ENCODE results near the gene PPP6R2.

PPP6R2 gene

DNA sequence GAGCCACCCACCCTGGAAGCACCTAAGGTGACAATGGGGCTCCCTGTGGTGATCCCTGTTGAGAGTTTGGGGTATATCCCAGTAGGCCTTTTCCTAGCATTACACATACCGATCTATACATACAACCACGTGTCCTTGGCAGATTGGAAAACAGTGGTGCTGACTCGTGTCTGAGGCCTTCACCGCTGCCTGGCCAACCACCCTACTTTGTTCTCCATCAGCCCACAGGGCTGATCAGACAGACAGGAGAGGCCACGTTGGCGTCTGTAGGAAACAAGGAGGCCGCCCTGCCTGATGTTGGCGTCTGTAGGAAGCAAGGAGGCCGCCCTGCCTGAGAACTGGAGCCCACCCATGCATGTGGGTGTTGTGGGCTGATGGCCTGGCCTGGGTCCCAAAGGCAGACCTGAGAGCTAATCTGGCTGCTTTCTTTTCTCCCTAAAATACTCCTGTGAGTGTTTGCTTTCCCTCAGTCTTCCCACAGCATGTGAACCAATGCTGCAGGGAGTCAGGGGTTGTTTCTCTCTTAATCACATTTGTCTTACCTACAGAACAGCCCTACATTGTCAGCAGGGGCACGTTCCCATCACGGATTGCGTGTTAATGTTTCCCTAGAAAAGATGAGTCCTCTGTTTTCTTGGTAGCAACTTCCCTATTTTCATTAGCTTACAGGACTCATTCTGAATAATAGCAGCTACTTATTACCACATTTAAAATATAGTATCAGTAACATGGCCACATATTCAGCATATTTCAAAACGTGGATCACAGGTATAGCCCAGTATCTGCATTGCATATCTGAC lies 74.5 kb downstream of the PPP6R2 start:
- Histone ChIP-seq H3K27me3 (ENCODE audit: insufficient read depth, low read length, poor library complexity, severe bottlenecking) (no peaks in the 10 kb centered on the region), H2AFZ (ENCODE audit: low read length) (no peak overlapping the region), H3K36me3 (ENCODE audit: insufficient read depth, low read length) (peaks cover 77% of the 10 kb centered on the region; the same call in 1 of the 2 replicates)

DNA sequence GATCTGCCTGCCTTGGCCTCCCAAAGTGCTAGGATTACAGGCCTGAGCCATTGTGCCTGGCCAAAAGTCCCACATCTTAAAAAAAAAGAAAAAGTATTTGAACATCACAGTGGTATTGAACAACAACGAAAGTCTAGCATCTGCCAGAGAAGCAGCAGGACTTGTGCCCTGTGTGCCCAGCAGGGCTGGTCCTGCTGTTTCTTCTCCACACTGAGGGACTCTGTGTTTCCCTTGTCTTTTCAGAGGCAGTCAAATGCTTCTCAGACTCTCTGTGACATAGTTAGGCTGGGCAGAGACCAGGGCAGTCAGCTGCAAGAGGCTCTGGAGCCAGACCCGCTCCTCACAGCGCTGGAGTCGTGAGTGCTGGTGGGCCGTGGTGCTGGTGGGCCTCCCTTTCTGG lies 75.5 kb downstream of the PPP6R2 start:
- H2AFZ ChIP-seq (ENCODE audit: low read length): no peak overlapping the region

More for the DNA sequence above, 74.5 kb downstream of the PPP6R2 start:
- Histone ChIP-seq H3K79me2 (ENCODE audit: insufficient read depth, low read length) (no peaks in the 10 kb centered on the region), H3F3A (ENCODE audit: low read depth) (no peaks in the 10 kb centered on the region), H3K4me3 (ENCODE audit: low read length, poor library complexity, severe bottlenecking) (no peak overlapping the region), H3K9ac (ENCODE audit: low read depth, low read length, poor library complexity, severe bottlenecking) (no peak overlapping the region), H4K20me1 (ENCODE audit: insufficient read depth, low read length, poor library complexity, severe bottlenecking) (no peaks in the 10 kb centered on the region), H3K4me2 (ENCODE audit: low read depth, low read length, poor library complexity, severe bottlenecking) (no peak overlapping the region), H3K9me2 (replicated peaks; ENCODE audit: low read depth, low read length) (no peaks in the 10 kb centered on the region), H3K4me1 (ENCODE audit: insufficient read depth, low read length, poor library complexity, severe bottlenecking) (no peaks in the 10 kb centered on the region), H3K9me3 (ENCODE audit: insufficient read depth, low read depth, low read length) (no peaks in the 10 kb centered on the region)
- TF ChIP-seq EZH2phosphoT487 (IDR thresholded peaks at IDR 0.05; ENCODE audit: borderline replicate concordance): no peak

DNA sequence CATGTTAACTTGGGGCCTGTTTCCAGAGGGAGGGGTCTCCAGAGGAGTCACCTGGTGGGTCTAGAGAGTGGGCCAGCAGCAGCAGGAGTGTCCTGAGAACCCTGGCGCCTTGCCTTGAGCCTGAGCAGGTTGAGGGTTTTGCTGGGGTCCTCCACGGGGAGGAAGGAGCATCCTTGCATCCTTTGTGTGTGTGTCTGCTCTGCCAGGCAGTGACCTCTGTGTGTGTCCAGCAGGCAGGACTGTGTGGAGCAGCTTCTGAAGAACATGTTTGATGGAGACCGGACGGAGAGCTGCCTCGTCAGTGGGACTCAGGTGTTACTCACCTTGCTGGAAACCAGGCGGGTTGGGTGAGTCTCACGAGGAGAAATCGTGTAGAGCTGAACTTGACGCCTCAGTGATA lies 76.0 kb downstream of the PPP6R2 start:
- Histone ChIP-seq H3K9me2 (replicated peaks; ENCODE audit: low read depth, low read length) (no peaks in the 10 kb centered on the region), H3K9ac (ENCODE audit: low read depth, low read length, poor library complexity, severe bottlenecking) (no peak overlapping the region)
- TF ChIP-seq, protein P1, sequence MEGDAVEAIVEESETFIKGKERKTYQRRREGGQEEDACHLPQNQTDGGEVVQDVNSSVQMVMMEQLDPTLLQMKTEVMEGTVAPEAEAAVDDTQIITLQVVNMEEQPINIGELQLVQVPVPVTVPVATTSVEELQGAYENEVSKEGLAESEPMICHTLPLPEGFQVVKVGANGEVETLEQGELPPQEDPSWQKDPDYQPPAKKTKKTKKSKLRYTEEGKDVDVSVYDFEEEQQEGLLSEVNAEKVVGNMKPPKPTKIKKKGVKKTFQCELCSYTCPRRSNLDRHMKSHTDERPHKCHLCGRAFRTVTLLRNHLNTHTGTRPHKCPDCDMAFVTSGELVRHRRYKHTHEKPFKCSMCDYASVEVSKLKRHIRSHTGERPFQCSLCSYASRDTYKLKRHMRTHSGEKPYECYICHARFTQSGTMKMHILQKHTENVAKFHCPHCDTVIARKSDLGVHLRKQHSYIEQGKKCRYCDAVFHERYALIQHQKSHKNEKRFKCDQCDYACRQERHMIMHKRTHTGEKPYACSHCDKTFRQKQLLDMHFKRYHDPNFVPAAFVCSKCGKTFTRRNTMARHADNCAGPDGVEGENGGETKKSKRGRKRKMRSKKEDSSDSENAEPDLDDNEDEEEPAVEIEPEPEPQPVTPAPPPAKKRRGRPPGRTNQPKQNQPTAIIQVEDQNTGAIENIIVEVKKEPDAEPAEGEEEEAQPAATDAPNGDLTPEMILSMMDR (conservative IDR thresholded peaks at IDR 0.05; ENCODE audit: low read length): no peak
- TF ChIP-seq EZH2phosphoT487 (IDR thresholded peaks at IDR 0.05; ENCODE audit: borderline replicate concordance): no peak

More for the DNA sequence above, 75.5 kb downstream of the PPP6R2 start:
- H3K79me2 ChIP-seq (ENCODE audit: insufficient read depth, low read length): no peaks in the 10 kb centered on the region
- H3K4me1 ChIP-seq (ENCODE audit: insufficient read depth, low read length, poor library complexity, severe bottlenecking): no peaks in the 10 kb centered on the region
- no peak overlapping the region for H3K4me2 ChIP-seq (ENCODE audit: low read depth, low read length, poor library complexity, severe bottlenecking)
- no peaks in the 10 kb centered on the region for H3K9me2 ChIP-seq (replicated peaks; ENCODE audit: low read depth, low read length)
- no peaks in the 10 kb centered on the region for H3K27me3 ChIP-seq (ENCODE audit: insufficient read depth, low read length, poor library complexity, severe bottlenecking)
- peaks cover 87% of the 10 kb centered on the region; the same call in 1 of the 2 replicates for H3K36me3 ChIP-seq (ENCODE audit: insufficient read depth, low read length)
- no peaks in the 10 kb centered on the region for H3K9me3 ChIP-seq (ENCODE audit: insufficient read depth, low read depth, low read length)
- H3K9ac ChIP-seq (ENCODE audit: low read depth, low read length, poor library complexity, severe bottlenecking): no peak overlapping the region
- no peaks in the 10 kb centered on the region for H4K20me1 ChIP-seq (ENCODE audit: insufficient read depth, low read length, poor library complexity, severe bottlenecking)
- no peak for TF ChIP-seq EZH2phosphoT487 (IDR thresholded peaks at IDR 0.05; ENCODE audit: borderline replicate concordance)
- TF ChIP-seq, protein P1 (conservative IDR thresholded peaks at IDR 0.05; ENCODE audit: low read length): no peak
- no peaks in the 10 kb centered on the region for H3F3A ChIP-seq (ENCODE audit: low read depth)
- no peak overlapping the region for H3K4me3 ChIP-seq (ENCODE audit: low read length, poor library complexity, severe bottlenecking)

More for the DNA sequence above, 76.0 kb downstream of the PPP6R2 start:
- Histone ChIP-seq H3K4me2 (ENCODE audit: low read depth, low read length, poor library complexity, severe bottlenecking) (no peak overlapping the region), H3F3A (ENCODE audit: low read depth) (no peaks in the 10 kb centered on the region), H4K20me1 (ENCODE audit: insufficient read depth, low read length, poor library complexity, severe bottlenecking) (no peaks in the 10 kb centered on the region), H2AFZ (ENCODE audit: low read length) (no peak overlapping the region), H3K27me3 (ENCODE audit: insufficient read depth, low read length, poor library complexity, severe bottlenecking) (no peaks in the 10 kb centered on the region), H3K9me3 (ENCODE audit: insufficient read depth, low read depth, low read length) (no peaks in the 10 kb centered on the region), H3K4me3 (ENCODE audit: low read length, poor library complexity, severe bottlenecking) (no peak overlapping the region), H3K36me3 (ENCODE audit: insufficient read depth, low read length) (peaks cover 88% of the 10 kb centered on the region; the same call in 1 of the 2 replicates), H3K4me1 (ENCODE audit: insufficient read depth, low read length, poor library complexity, severe bottlenecking) (no peaks in the 10 kb centered on the region), H3K79me2 (ENCODE audit: insufficient read depth, low read length) (no peaks in the 10 kb centered on the region)

All from Loucy (cell line).